K562 (cell line): ENCODE data around the gene MYL4. TPM values are rescaled to one million over a fixed set of nuclear protein-coding genes. Genes with fewer than 3 reads are reported as not detected.

Experiments
- CREB3L1 ChIP-seq: fragments of 450-650 bp; IDR thresholded peaks from 2 replicates; pipeline ENCODE4 v1.6.1; 2014; ENCODE audit warnings: low read depth, mild to moderate bottlenecking, moderate library complexity, borderline replicate concordance
- CREM ChIP-seq: IDR thresholded peaks from 2 replicates; pipeline ENCODE4 v1.6.1; 2014; ENCODE audit warnings: antibody characterized with exemption, low read depth
- GABPB2 ChIP-seq: fragments of 250-450 bp; sonication (Bioruptor Pico); conservative IDR thresholded peaks from 2 replicates; pipeline ENCODE4 v1.5.1; 2021; ENCODE audit warnings: mild to moderate bottlenecking
- HES1 ChIP-seq: fragments of 450-650 bp; IDR thresholded peaks from 2 replicates; pipeline ENCODE4 v1.6.1; 2016; ENCODE audit warnings: low read depth, mild to moderate bottlenecking, moderate library complexity
- JUND ChIP-seq, 2 experiments: IDR thresholded peaks; 2 replicates in 1 of 2; 3 replicates in 1 of 2; pipeline ENCODE4 v1.6.1; 2011; ENCODE audit warnings: borderline replicate concordance in 2 of 2, low read depth in 2 of 2, low read length in 2 of 2, improper control_type of control experiment in 1 of 2, missing biosample characterization in 1 of 2, missing genetic modification characterization in 1 of 2, missing genetic modification reagents in 1 of 2
- MAZ ChIP-seq, 2 experiments: fragments of 450-650 bp in 1 of 2; sonication (generic) in 1 of 2; formaldehyde crosslinking; IDR thresholded peaks in 1 of 2; conservative IDR thresholded peaks in 1 of 2; 2 replicates each; pipeline versions ENCODE4 v1.4.0 to v1.5.0; 2020; ENCODE audit warnings: mild to moderate bottlenecking in 1 of 2, missing genetic modification reagents in 1 of 2
- MECOM ChIP-seq: fragments of 250-450 bp; sonication (Bioruptor Pico); IDR thresholded peaks from 2 replicates; pipeline ENCODE4 v1.8.0; 2022; ENCODE audit warnings: inconsistent platforms
- MTA1 ChIP-seq: fragments of 450-650 bp; IDR thresholded peaks from 2 replicates; pipeline ENCODE4 v1.6.1; 2017; ENCODE audit warnings: borderline replicate concordance
- PCBP2 ChIP-seq: fragments of 200-400 bp; formaldehyde crosslinking; IDR thresholded peaks from 2 replicates; pipeline ENCODE4 v1.6.1; 2018; ENCODE audit warnings: low read length, low read depth, mild to moderate bottlenecking, moderate library complexity; ENCODE audit not compliant: poor library complexity, severe bottlenecking
- POLR2AphosphoS5 ChIP-seq: IDR thresholded peaks from 2 replicates; pipeline ENCODE4 v1.6.1; 2011; ENCODE audit warnings: mild to moderate bottlenecking, low read depth, low read length, moderate library complexity; ENCODE audit not compliant: control insufficient read depth, insufficient read depth
- RCOR1 ChIP-seq, 2 experiments: IDR thresholded peaks; 2 replicates each; pipeline ENCODE4 v1.6.1; 2012; ENCODE audit warnings: low read depth in 2 of 2, low read length in 2 of 2, borderline replicate concordance in 1 of 2, improper control_type of control experiment in 1 of 2
- SMAD4 ChIP-seq: fragments of 250-450 bp; sonication (Bioruptor Pico); conservative IDR thresholded peaks from 2 replicates; pipeline ENCODE4 v1.8.0; 2021; ENCODE audit warnings: inconsistent platforms, mild to moderate bottlenecking, moderate library complexity
- SREBF1 ChIP-seq: fragments of 150-350 bp; IDR thresholded peaks from 2 replicates; pipeline ENCODE4 v1.6.1; 2014; ENCODE audit warnings: antibody characterized with exemption, low read depth, low read length, borderline replicate concordance
- SREBF2 ChIP-seq: sonication (generic); formaldehyde crosslinking; IDR thresholded peaks from 2 replicates; pipeline ENCODE4 v1.4.0; 2020; ENCODE audit warnings: mild to moderate bottlenecking, missing genetic modification reagents
- SRF ChIP-seq, 2 experiments: fragments of 250-450, 450-650 bp in 1 of 2; sonication (Bioruptor Pico) in 1 of 2; sonication (generic) in 1 of 2; formaldehyde crosslinking; IDR thresholded peaks; 2 replicates each; pipeline versions ENCODE4 v1.5.0 to v1.5.1; 2020 to 2022; ENCODE audit warnings: mild to moderate bottlenecking in 1 of 2, missing genetic modification reagents in 1 of 2
- SUPT5H ChIP-seq: fragments of 450-650 bp; IDR thresholded peaks from 2 replicates; pipeline ENCODE4 v1.6.1; 2016
- WHSC1 ChIP-seq: IDR thresholded peaks from one replicate; pipeline ENCODE4 v1.6.1; 2012; ENCODE audit warnings: low read length, control low read depth, inconsistent platforms
- ZBTB33 ChIP-seq: sonication (generic); formaldehyde crosslinking; IDR thresholded peaks from 2 replicates; pipeline ENCODE4 v1.8.1; 2023; ENCODE audit warnings: mild to moderate bottlenecking, missing genetic modification reagents
- ZNF3 ChIP-seq: fragments of 250-450 bp; sonication (Bioruptor Pico); IDR thresholded peaks from 2 replicates; pipeline ENCODE4 v1.5.0; 2021; ENCODE audit warnings: mild to moderate bottlenecking, moderate library complexity
- ZNF780A ChIP-seq: fragments of 250-450 bp; sonication (Bioruptor Pico); IDR thresholded peaks from 2 replicates; pipeline ENCODE4 v1.5.0; 2021; ENCODE audit warnings: mild to moderate bottlenecking
- polyA plus RNA-seq, 8 experiments: library from polyadenylated mRNA; depleted of rRNA in 4 of 8; stranded (reverse) in 5 of 8; unstranded in 3 of 8; fragments of >200 nt; fragmentation: Nextera tagmentation in 2 of 8; fragmentation: Illumina TruSeq in 1 of 8; extraction: Ambion mirVana in 2 of 8; extraction: Trizol in 1 of 8; gene quantifications; 2 replicates each; pipeline versions ENCODE4 v1.2.1 to v1.2.3, GENCODE V29; 2011 to 2014; ENCODE audit warnings: inconsistent platforms in 1 of 8, missing spikeins in 1 of 8
- total RNA-seq, 7 experiments: library from RNA; depleted of rRNA in 6 of 7; stranded (reverse); fragments of >200 nt in 6 of 7; fragmentation: Illumina TruSeq in 2 of 7; extraction: Trizol in 2 of 7; gene quantifications; 2 replicates each; pipeline versions ENCODE4 v1.2.1 to v1.2.3, GENCODE V29; 2011 to 2021; ENCODE audit warnings: low replicate concordance in 1 of 7
- TF ChIP-seq, protein P1 (sequence below), 2 experiments: IDR thresholded peaks; 2 replicates each; pipeline ENCODE4 v1.6.1; 2011; ENCODE audit warnings: borderline replicate concordance in 1 of 2, control low read depth in 1 of 2, low read depth in 1 of 2, low read length in 1 of 2, mild to moderate bottlenecking in 1 of 2, mixed read lengths in 1 of 2, moderate library complexity in 1 of 2; ENCODE audit not compliant: insufficient read depth in 1 of 2, insufficient read length in 1 of 2, poor library complexity in 1 of 2, severe bottlenecking in 1 of 2; ENCODE audit errors: extremely low read depth in 1 of 2

MYL4 gene
- total and polyA plus RNA-seq, 9 of the 15 experiments (the other 6 are each of a cell fraction or from before 2014, with no cell fraction given), result 117 to 423 (median 221) TPM

DNA sequence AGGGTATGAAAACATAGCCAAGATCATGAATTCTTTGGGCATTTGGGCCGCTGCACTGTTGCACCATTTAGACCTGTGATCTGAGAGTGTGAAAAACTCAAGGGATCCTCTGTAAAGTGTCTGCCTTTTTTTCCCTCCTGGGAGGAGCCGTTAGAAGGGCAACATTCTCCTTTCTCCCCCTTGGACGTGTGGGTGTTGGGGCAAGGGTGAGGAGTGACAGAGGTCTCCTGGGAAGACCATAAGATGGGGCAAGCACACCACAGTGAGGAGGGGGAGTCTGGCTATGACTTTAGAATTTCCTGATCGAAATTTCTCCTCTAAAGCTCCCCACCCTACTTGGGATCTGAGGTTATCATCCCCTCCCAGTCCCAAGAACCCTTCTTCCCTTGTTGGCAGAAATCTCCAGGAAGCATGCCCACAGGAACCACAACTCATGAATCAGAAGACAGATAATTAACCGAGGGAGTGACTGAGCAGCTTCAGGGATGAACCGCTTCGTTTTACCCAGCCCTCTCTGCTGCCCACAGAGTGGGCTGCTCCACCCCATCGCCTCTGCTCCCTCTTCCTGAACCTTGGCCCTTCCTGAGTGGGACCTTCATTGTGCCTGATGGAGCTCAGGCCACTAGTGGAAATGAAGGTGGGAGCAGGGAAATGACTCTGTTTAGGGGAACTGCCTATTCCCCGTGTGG lies 48.6 kb downstream of the MYL4 start (continued):
- TF ChIP-seq CREM (0 out of 2 replicates have a peak, but pooled peaks have one; percentile 4), SMAD4 (CRISPR knock-in tag) (peak; percentile 45; the same call in 1 of the 2 replicates), MTA1 (0 out of 2 replicates have a peak, but pooled peaks have one; percentile 22), RCOR1 (IDR thresholded peaks at IDR 0.05; ENCODE audit: borderline replicate concordance in 1 of 2, low read depth in 2 of 2, low read length in 2 of 2) (peak in 1 of 2 experiments; percentile 67; a peak in 2 of 4 replicates), WHSC1 (no peak), SREBF1 (no peak), HES1 (no peak), SRF (CRISPR knock-in tag; IDR thresholded peaks at IDR 0.05) (no peak), CREB3L1 (no peak), POLR2AphosphoS5 (no peak), ZNF3 (no peak), MECOM (CRISPR knock-in tag) (0 out of 2 replicates have a peak, but pooled peaks have one; percentile 9), SUPT5H (no peak), ZBTB33 (no peak), JUND (IDR thresholded peaks at IDR 0.05; ENCODE audit: borderline replicate concordance, low read depth, low read length) (0 out of 2 replicates have a peak, but pooled peaks have one; percentile 24), JUND (tag; IDR thresholded peaks at IDR 0.05; ENCODE audit: borderline replicate concordance, low read depth, low read length) (0 out of 3 replicates have a peak, but pooled peaks have one; percentile 21), GABPB2 (CRISPR knock-in tag) (no peak), SREBF2 (no peak), PCBP2 (no peak), ZNF780A (CRISPR knock-in tag) (no peak), MAZ (CRISPR knock-in tag; conservative IDR thresholded peaks at IDR 0.05 in 1 of 2, IDR thresholded peaks at IDR 0.05 in 1 of 2) (peak in 1 of 2 experiments; percentile 67; a peak in 2 of 4 replicates)
- TF ChIP-seq, protein P1, sequence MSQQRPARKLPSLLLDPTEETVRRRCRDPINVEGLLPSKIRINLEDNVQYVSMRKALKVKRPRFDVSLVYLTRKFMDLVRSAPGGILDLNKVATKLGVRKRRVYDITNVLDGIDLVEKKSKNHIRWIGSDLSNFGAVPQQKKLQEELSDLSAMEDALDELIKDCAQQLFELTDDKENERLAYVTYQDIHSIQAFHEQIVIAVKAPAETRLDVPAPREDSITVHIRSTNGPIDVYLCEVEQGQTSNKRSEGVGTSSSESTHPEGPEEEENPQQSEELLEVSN (IDR thresholded peaks at IDR 0.05; ENCODE audit: borderline replicate concordance in 1 of 2, extremely low read depth in 1 of 2, insufficient read depth in 1 of 2, insufficient read length in 1 of 2, low read depth in 1 of 2, low read length in 1 of 2, poor library complexity in 1 of 2, severe bottlenecking in 1 of 2), result no peak
